Measurements from ENCODE around the gene SMAD6.
"Not testable (repeated sequence)": the region's sequence is repeated elsewhere in the genome, so short reads cannot be mapped to it uniquely, and the experiment has no call there.

SMAD6 gene

DNA sequence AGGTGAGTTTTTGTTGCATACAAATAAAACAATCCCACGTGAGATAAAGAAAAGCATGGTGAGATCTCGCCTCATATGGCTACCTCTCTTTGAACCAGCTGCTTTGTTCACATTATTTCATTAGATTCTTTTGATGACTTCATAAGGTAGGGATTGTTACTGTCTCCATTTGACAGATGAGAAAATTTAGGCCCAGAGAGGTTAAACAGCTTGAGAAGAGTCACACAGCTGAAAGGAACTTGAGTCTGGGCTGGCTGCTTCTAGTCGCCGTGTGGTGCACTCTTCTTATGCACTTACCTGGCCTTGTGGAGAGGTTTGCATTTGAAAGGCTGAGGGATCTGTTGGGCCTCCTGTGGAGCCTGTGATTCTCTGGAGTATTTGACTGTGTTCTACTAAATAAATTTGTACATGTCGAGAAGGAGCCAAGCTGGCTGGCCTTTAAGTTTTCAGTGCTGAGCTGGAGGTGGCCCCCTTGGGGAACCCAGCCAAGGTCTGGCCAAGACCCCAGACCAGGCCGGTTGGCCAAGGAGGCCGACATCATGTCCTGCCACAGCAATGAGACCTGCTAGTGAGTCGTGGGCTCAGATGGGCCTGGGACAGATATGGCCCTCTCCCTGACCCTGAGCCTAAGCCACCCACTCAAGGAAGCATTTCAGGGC is 125.1 kb downstream of the SMAD6 start:
- TF ChIP-seq, protein P1, sequence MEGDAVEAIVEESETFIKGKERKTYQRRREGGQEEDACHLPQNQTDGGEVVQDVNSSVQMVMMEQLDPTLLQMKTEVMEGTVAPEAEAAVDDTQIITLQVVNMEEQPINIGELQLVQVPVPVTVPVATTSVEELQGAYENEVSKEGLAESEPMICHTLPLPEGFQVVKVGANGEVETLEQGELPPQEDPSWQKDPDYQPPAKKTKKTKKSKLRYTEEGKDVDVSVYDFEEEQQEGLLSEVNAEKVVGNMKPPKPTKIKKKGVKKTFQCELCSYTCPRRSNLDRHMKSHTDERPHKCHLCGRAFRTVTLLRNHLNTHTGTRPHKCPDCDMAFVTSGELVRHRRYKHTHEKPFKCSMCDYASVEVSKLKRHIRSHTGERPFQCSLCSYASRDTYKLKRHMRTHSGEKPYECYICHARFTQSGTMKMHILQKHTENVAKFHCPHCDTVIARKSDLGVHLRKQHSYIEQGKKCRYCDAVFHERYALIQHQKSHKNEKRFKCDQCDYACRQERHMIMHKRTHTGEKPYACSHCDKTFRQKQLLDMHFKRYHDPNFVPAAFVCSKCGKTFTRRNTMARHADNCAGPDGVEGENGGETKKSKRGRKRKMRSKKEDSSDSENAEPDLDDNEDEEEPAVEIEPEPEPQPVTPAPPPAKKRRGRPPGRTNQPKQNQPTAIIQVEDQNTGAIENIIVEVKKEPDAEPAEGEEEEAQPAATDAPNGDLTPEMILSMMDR (IDR thresholded peaks at IDR 0.05; ENCODE audit: extremely low read depth, missing control alignments) = no peak
- no peak for DNase-seq (ENCODE audit: low spot score)

DNA sequence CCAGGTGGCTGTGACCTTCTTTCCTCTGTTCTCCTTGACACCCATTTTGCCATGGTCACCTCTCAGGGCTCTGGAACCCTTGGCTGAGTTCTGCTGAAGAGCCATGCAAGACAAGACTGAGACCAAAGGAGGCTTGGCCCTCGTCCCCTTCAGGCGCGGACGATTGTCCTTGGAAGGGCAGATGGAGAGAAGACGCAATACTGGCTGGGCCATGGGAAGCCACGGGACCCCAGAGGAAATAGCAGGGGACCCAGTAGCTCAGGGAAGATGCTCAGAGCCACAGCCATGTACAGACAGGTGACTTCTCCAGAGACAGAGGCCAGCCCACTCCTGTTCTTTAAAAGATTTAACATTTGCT is 125.6 kb downstream of the SMAD6 start:
- no peak for DNase-seq (ENCODE audit: low spot score)
- TF ChIP-seq, protein P1 (IDR thresholded peaks at IDR 0.05; ENCODE audit: extremely low read depth, missing control alignments) = no peak

DNA sequence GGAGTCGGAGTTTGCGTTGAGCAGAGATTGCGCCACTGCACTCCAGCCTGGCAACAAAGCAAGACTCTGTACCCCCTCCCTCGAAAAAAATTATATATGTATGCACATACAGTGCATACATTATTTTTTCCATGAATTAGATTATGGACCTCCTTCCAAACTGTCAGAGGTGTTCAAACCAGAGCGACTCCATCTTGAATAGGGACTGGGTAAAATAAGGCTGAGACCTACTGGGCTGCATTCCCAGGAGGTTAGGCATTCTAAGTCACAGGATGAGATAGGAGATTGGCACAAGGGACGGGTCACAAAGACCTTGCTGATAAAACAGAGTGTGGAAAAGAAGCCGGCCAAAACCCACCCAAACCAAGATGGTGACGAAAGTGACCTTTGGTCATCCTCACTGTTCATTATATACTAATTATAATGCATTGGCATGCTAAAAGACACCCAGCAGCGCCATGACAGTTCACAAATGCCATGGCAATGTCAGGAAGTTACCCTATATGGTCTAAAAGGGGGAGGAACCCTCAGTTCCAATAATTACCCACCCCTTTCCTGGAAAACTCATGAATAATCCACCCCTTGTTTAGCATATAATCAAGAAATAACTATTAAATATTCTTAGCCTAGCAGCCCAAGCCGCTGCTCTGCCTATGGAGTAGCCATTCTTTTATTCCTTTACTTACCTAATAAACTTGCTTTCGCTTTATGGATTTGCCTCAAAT is 126.9 kb downstream of the SMAD6 start:
- DNase-seq (ENCODE audit: low spot score) = not testable (repeated sequence)

DNA sequence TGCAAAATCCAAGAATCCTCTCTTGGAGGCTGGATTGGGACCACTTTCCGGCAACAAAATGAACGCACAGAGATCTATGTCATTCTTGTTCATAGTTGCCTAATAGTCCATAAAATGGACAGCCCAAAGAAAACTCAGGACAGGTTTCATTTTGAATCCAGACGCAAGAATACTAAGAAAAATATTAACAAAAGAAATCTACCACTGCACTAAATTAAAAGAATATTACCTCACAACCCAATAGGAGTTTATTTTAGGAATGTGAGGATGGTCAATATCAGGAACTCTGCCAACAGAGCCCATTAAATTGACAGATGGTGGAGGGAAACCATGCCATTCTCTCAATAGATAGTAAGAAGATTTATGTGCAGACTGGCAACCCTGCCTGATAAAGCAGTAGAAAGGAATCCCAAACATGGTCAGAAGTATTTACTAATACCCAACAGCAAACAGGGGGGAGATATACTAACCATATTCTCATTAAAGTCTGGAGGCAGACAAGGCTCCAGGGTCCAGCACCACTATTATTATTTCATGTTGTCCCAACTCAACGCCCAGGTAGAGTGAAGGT is 127.6 kb downstream of the SMAD6 start:
- TF ChIP-seq, protein P1 (IDR thresholded peaks at IDR 0.05; ENCODE audit: extremely low read depth, missing control alignments) = no peak
- DNase-seq (ENCODE audit: low spot score) = no peak

DNA sequence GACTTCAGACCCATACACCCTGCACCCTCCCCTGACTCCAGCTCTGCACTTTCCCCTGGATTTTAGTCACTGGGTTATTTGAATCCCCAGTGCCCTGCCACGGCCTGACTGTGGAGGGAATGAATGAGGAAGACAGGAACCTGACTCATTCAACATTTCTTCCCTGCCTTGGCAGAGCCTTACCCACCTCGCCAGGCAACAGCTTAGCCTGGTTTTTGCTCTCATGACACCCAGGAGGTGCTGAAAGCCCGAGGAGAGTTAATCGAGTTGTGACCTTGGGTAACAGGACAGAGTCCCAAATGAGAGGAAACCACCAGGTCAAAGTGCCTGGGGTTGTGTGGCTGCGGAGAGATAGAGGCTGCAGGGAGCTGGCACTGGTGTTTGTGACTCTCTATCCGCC is 128.3 kb downstream of the SMAD6 start:
- DNase-seq (ENCODE audit: low spot score) = no peak
- TF ChIP-seq, protein P1 (IDR thresholded peaks at IDR 0.05; ENCODE audit: extremely low read depth, missing control alignments) = no peak

DNA sequence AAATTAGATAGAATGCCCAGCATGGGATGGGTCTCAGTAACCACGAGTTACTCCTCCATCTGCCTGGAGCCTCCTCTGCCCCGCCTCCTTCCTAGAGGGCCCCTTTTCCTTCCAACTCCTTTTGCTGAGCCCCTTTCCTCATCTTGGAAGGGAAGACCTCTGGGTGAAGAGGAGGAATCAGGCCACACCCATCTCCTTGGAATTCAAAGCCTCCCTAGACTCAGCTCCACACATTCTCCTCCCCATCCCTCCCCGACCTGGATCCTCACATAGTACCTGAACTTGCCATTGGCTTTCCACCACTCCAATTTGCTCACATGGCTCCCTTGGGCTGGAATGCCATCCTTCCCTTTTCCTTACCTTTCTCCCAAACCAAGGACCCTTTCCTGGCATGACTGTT is 128.8 kb downstream of the SMAD6 start:
- TF ChIP-seq, protein P1 (IDR thresholded peaks at IDR 0.05; ENCODE audit: extremely low read depth, missing control alignments) = no peak
- no peak for DNase-seq (ENCODE audit: low spot score)

DNA sequence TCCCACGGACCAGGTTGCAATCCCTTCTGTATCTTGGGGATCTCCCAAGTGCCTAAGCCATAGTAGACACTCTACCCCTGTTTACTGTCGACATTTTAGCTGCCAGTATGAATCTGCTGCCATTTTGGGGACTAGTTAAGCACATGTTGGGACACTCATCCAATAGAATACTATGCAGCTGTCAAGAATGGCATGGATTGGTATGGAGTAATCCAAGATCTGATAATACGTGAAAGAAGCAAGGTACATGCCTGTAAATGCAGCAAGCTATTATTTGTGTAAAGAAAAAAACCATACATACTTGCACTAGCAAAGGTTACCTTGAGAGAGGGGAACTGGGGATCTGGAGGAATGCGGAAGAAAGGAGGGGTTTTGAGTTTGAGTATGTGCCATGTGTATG is 129.3 kb downstream of the SMAD6 start:
- TF ChIP-seq, protein P1 (IDR thresholded peaks at IDR 0.05; ENCODE audit: extremely low read depth, missing control alignments) = no peak
- no peak for DNase-seq (ENCODE audit: low spot score)

All from GM20000 (cell line).